ENCODE data around the gene PCNX3.

DNA sequence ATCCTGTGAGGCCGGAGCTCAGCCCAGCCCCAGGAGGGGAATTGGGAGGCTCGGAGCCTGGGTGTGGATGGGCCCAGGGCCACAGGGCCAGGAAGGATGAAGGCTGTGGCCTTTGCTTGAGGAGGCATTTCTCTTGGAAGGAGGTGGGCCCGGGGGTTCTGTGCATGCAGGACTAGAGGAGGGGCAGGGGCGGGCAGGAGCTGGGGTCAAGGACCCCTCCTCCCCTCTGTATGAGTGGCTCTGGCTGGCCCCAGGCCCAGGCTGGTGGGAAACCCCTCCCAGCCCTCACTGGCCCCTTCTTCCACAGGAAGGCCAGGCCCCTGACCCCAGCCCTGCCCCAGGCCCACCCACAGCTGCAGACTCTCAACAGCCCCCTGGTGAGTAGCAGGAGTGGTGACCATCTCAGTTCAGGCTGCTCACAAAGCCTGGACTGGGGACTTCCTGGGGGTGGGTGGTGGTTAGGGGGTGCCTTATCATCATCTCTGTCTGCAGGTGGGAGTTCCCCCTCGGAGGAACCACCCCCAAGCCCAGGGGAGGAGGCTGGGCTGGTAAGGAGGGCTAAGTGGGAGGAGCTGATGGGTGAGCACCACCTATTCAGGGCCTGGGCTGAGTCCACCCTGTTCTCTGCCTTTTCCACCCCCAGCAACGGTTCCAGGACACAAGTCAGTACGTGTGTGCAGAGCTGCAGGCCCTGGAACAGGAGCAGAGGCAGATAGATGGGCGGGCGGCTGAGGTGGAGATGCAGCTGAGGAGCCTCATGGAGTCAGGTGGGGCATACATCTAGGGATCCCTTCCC, 25.9 kb upstream of the PCNX3 start:
- TF ChIP-seq, protein P1, sequence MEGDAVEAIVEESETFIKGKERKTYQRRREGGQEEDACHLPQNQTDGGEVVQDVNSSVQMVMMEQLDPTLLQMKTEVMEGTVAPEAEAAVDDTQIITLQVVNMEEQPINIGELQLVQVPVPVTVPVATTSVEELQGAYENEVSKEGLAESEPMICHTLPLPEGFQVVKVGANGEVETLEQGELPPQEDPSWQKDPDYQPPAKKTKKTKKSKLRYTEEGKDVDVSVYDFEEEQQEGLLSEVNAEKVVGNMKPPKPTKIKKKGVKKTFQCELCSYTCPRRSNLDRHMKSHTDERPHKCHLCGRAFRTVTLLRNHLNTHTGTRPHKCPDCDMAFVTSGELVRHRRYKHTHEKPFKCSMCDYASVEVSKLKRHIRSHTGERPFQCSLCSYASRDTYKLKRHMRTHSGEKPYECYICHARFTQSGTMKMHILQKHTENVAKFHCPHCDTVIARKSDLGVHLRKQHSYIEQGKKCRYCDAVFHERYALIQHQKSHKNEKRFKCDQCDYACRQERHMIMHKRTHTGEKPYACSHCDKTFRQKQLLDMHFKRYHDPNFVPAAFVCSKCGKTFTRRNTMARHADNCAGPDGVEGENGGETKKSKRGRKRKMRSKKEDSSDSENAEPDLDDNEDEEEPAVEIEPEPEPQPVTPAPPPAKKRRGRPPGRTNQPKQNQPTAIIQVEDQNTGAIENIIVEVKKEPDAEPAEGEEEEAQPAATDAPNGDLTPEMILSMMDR (IDR thresholded peaks at IDR 0.05) = no peak
- no peak for TF ChIP-seq POLR2A (IDR thresholded peaks at IDR 0.05)

Measured in body of pancreas (tissue), 4 donors.